Stimulated activated CD8-positive, alpha-beta memory T cell treated with anti-CD3 and anti-CD28 coated beads, Interleukin-4, amount 100 ng/mL, for 1 hour (primary cell): ENCODE results near the gene MED29.
A peak's percentile ranks its signal among the peaks of the same experiment; 100 is the strongest.

Source experiments
- DNase-seq, 2 donors: peaks; one replicate each; pipeline ENCODE4 v3.0.0-alpha.2; 2020; ENCODE audit warnings: low read depth in 2 of 2, low spot score in 1 of 2

MED29 gene

DNA sequence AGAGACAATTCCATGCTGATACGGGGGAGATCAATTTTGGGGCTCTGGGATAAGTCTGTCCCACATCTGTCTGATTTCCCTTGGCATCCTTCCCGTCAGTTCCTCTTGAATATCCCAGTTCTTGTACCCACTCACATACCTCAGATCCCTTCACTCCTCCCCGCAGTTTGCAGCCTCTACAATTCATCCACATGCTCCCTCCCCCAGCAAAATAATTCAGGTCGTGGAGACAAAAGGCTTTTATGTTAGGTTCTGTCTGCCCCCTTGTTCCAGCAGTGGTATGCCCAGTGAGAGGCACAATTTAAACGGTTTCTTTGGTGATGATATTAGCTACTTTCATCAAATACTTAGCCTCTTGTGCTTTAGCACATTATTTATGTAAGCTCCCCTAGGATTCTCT, 35.0 kb downstream of the MED29 start:
- no peak for DNase-seq

GRCh38 chr19:39427707-39428106, 36.5 kb downstream of the MED29 start:
- no peak for DNase-seq

GRCh38 chr19:39428283-39429112, 37.3 kb downstream of the MED29 start:
- no peak for DNase-seq

- DNase-seq, result no peak
Measured at GRCh38 chr19:39430675-39431593, 39.8 kb downstream of the MED29 start.

DNA sequence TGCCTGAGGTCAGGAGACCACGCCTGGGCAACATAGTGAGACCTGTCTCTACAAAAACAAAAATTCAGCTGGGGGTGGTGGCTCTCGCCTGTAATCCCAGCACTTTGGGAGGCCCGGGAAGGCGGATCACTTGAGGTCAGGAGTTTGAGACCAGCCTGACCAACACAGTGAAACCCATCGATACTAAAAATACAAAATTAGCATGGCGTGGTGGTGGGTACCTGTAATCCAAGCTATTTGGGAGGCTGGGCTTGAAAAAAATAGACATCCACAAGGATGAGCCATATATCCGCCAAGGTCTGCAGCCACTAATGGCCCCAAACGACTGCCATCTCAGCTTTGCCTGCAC, 41.5 kb downstream of the MED29 start:
- DNase-seq, result no peak

- no peak for DNase-seq
Measured at GRCh38 chr19:39433480-39434079, 42.4 kb downstream of the MED29 start.

GRCh38 chr19:39434123-39435076, 43.2 kb downstream of the MED29 start:
- DNase-seq, result no peak

DNA sequence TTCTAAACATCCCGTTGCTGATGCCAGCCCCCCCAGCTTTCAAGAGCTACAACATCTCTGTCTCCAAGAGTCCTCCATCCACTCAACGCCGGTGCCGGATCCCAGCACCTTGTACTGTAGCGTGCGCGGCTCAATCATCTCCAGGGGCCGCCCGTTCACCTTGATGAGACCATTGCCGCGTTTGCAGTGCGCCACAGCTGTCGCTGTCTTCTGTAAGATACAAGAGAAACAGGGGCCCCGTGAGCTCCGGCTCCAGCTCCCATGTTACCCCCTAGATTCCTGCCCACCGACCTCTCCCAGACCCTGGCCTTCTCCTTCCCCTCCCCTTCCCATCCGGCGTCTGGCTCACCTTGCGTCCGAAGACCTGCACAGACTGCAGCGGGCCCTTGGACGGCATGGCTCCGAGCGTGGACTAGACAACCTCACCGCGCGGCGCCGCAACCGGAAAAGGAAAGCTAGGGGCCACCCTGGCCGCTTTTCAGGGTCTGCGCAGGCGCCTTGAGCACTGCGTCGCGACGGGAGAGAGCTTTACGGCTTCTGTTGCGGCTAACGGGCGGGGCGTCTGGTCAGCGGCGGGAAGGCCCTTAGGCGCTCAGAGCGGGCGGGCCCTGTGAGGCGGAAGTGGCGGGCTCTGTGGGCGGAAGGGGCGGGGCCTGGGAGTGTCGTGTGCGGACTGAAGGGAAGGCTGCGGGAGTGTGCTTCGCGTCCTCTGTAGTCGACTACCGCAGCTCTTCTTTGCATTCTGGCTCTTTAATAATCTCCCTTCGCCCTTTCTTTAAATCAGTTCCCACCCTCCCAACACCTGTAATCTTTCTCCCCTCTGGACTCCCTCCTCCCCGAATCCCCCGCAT, 44.5 kb downstream of the MED29 start, which contains the start of gene RPS16:
TSS of gene RPS16 (minus strand) at position 451 of the 851 bp plus-strand sequence. CDS start at position 397, 54 bp downstream.
- DNase-seq, result peak; percentile 99

GRCh38 chr19:39436350-39436716, 45.2 kb downstream of the MED29 start:
- DNase-seq, result no peak

GRCh38 chr19:39438270-39438934, 47.2 kb downstream of the MED29 start:
- no peak for DNase-seq

DNA sequence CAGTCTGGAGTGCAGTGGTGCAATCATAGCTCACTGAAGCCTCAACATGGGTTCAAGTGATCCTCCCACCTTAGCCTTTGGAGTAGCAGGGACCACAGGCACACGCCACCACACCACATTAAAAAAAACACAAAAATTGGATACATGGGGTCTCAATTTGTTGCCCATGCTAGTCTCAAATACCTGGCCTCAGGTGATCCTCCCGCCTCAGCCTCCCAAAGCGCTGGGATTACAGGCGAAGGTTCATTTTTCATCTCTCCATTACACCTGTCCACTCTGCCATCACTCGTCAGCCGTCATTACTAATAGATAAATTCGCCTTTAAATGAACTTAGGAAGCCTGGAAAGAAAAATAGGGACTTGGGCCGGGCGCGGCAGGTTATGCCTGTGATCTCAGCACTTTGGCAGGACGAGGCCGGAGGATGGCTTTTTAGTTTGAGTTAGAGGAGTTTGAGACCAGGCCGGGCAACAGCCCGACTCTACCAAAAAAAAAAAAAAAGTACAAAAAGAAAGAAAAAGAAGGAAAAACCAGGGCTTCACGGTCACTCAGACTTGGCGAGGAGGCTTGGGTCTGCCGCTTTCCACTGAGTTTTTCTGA, 53.5 kb downstream of the MED29 start:
- DNase-seq, result no peak

- peak; percentile 84 to 94 for DNase-seq
Measured at GRCh38 chr19:39445196-39446111, 54.3 kb downstream of the MED29 start, which contains the start of gene SUPT5H. Gene SUPT5H, plus strand, starts transcription at chr19:39445582. Its CDS starts 309 bp downstream, at chr19:39445891.

DNA sequence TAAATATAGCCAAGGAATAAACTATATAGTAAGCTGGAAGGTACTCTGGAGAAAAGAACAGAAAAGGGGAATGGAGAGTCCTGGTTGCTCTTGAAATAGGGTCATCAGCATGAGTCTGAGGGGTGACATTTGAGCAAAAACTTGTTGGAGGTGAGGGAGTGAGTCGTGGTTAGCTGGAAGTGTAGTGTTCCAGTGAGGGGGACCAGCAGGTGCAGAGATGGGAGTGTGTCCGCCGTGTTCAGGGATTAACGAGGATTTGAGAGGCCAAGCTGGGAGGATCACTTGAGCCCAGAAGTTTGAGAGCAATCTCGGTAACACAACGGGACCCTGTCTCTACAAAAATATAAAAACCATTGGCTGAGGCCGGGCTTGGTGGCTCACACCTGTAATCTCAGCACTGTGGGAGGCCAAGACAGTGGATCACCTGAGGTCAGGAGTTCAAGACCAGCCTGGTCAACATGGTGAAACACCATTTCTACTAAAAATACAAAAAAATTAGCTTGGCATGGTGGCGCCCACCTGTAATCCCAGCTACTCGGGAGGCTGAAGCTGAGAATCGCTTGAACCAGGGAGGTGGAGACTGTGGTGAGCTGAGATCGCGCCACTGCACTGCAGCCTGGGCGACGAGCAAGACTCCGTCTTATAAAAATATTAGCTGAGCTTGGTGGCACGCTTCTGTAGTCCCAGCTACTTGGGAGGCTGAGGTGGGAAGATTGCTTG, 55.3 kb downstream of the MED29 start:
- no peak for DNase-seq

GRCh38 chr19:39448271-39448670, 57.1 kb downstream of the MED29 start:
- DNase-seq, result no peak

GRCh38 chr19:39449116-39449797, 58.1 kb downstream of the MED29 start:
- DNase-seq, result no peak
